Stimulated activated CD4-positive, alpha-beta T cell treated with anti-CD3 and anti-CD28 coated beads, TNF-alpha, amount 100 ng/mL, for 1 hour (primary cell): ENCODE results near the gene LIMS1.
"Not testable (repeated sequence)": the region's sequence is repeated elsewhere in the genome, so short reads cannot be mapped to it uniquely, and the experiment has no call there.

Source experiments
- DNase-seq, 3 donors: peaks; one replicate each; pipeline ENCODE4 v3.0.0-alpha.2; 2020; ENCODE audit warnings: low read depth in 3 of 3, low spot score in 1 of 3

LIMS1 gene

GRCh38 chr2:108585436-108585835 lies 51.2 kb downstream of the LIMS1 start:
- DNase-seq: no peak

GRCh38 chr2:108586116-108586515 lies 51.8 kb downstream of the LIMS1 start:
- no peak for DNase-seq

GRCh38 chr2:108586631-108587030 lies 52.4 kb downstream of the LIMS1 start:
- no peak for DNase-seq

GRCh38 chr2:108587621-108588020 lies 53.4 kb downstream of the LIMS1 start:
- DNase-seq: no peak

- DNase-seq: no peak
Observed at GRCh38 chr2:108588070-108588668, 53.9 kb downstream of the LIMS1 start.

GRCh38 chr2:108589372-108589771 lies 55.1 kb downstream of the LIMS1 start:
- DNase-seq: no peak

GRCh38 chr2:108589781-108590180 lies 55.5 kb downstream of the LIMS1 start:
- DNase-seq: no peak

GRCh38 chr2:108591163-108591562 lies 56.9 kb downstream of the LIMS1 start:
- DNase-seq: no peak

- no peak for DNase-seq
Observed at GRCh38 chr2:108593547-108594098, 59.4 kb downstream of the LIMS1 start.

GRCh38 chr2:108594132-108594981 lies 60.1 kb downstream of the LIMS1 start:
- DNase-seq: no peak

GRCh38 chr2:108594982-108595464 lies 60.8 kb downstream of the LIMS1 start:
- no peak for DNase-seq

- not testable (repeated sequence) for DNase-seq
Observed at GRCh38 chr2:108595771-108596170, 61.5 kb downstream of the LIMS1 start.

- not testable (repeated sequence) for DNase-seq
Observed at GRCh38 chr2:108597105-108597744, 63.0 kb downstream of the LIMS1 start.

GRCh38 chr2:108601199-108601598 lies 66.9 kb downstream of the LIMS1 start:
- DNase-seq: not testable (repeated sequence)

GRCh38 chr2:108602422-108602821 lies 68.2 kb downstream of the LIMS1 start:
- DNase-seq: no peak

- DNase-seq: no peak
Observed at GRCh38 chr2:108604196-108604595, 69.9 kb downstream of the LIMS1 start.

GRCh38 chr2:108605947-108606346 lies 71.7 kb downstream of the LIMS1 start:
- no peak for DNase-seq

- DNase-seq: peak in 1 of 3 donors; percentile 29
Observed at GRCh38 chr2:108607706-108608301, 73.5 kb downstream of the LIMS1 start.

GRCh38 chr2:108611021-108611420 lies 76.8 kb downstream of the LIMS1 start:
- no peak for DNase-seq

GRCh38 chr2:108612153-108612513 lies 77.9 kb downstream of the LIMS1 start:
- DNase-seq: no peak

- DNase-seq: peak in 2 of 3 donors; percentile 18 to 26
Observed at GRCh38 chr2:108612514-108613183, 78.4 kb downstream of the LIMS1 start.
